HepG2 (cell line): ENCODE results near the gene MORF4L1. TPM values are rescaled to one million over a fixed set of nuclear protein-coding genes. Genes with fewer than 3 reads are reported as not detected.

Source experiments
- AKAP8 ChIP-seq: sonication (generic); formaldehyde crosslinking; IDR thresholded peaks from 2 replicates; pipeline ENCODE4 v1.5.1; 2020; ENCODE audit warnings: mild to moderate bottlenecking, missing genetic modification reagents
- ELF1 ChIP-seq: sonication (generic); formaldehyde crosslinking; IDR thresholded peaks from 2 replicates; pipeline ENCODE4 v1.4.0; 2020; ENCODE audit warnings: missing genetic modification reagents
- KLF9 ChIP-seq: IDR thresholded peaks from 2 replicates; pipeline ENCODE4 v1.6.1; 2016; ENCODE audit warnings: low read depth
- SETDB1 ChIP-seq: sonication (generic); formaldehyde crosslinking; IDR thresholded peaks from 2 replicates; pipeline ENCODE4 v1.5.1; 2020; ENCODE audit warnings: missing genetic modification reagents, mild to moderate bottlenecking, borderline replicate concordance
- ZNF451 ChIP-seq: sonication (generic); formaldehyde crosslinking; IDR thresholded peaks from 2 replicates; pipeline ENCODE4 v1.5.0; 2020; ENCODE audit warnings: mild to moderate bottlenecking, missing genetic modification reagents
- ZNF547 ChIP-seq: sonication (generic); formaldehyde crosslinking; IDR thresholded peaks from 2 replicates; pipeline ENCODE4 v1.5.1; 2020; ENCODE audit warnings: mild to moderate bottlenecking, missing genetic modification reagents
- ZNF672 ChIP-seq: sonication (generic); formaldehyde crosslinking; IDR thresholded peaks from 2 replicates; pipeline ENCODE4 v1.8.1; 2022; ENCODE audit warnings: missing genetic modification reagents
- ZNF747 ChIP-seq: sonication (generic); formaldehyde crosslinking; IDR thresholded peaks from 2 replicates; pipeline ENCODE4 v1.8.1; 2023; ENCODE audit warnings: missing genetic modification reagents, mild to moderate bottlenecking, borderline replicate concordance
- ZNF749 ChIP-seq: sonication (generic); formaldehyde crosslinking; IDR thresholded peaks from 2 replicates; pipeline ENCODE4 v1.8.0; 2022; ENCODE audit warnings: mild to moderate bottlenecking, missing genetic modification reagents, moderate library complexity, borderline replicate concordance
- polyA plus RNA-seq, 8 experiments: library from polyadenylated mRNA; depleted of rRNA in 3 of 8; stranded (reverse) in 7 of 8; unstranded in 1 of 8; fragments of >200 nt; fragmentation: Illumina TruSeq in 4 of 8; extraction: Trizol in 4 of 8; gene quantifications; 2 replicates each; pipeline versions ENCODE4 v1.2.1 to v1.2.3, GENCODE V29; 2011 to 2016; ENCODE audit warnings: low read depth in 4 of 8, missing spikeins in 1 of 8, mixed read lengths in 1 of 8; ENCODE audit not compliant: insufficient read depth in 1 of 8
- total RNA-seq, 5 experiments: library from RNA; depleted of rRNA; stranded (reverse); fragments of >200 nt; fragmentation: Illumina TruSeq; extraction: Trizol; gene quantifications; 2 replicates each; pipeline ENCODE4 v1.2.3, GENCODE V29; 2016; ENCODE audit warnings: low read depth in 1 of 5
- TF ChIP-seq, protein P1 (sequence below): sonication (generic); formaldehyde crosslinking; IDR thresholded peaks from 2 replicates; pipeline ENCODE4 v1.8.0; 2022; ENCODE audit warnings: low read depth, missing genetic modification reagents
- TF ChIP-seq, protein P2 (sequence below): sonication (generic); formaldehyde crosslinking; conservative IDR thresholded peaks from 2 replicates; pipeline ENCODE4 v1.4.0; 2020; ENCODE audit warnings: missing genetic modification reagents
- TF ChIP-seq, protein P3 (sequence below): sonication (generic); formaldehyde crosslinking; IDR thresholded peaks from 2 replicates; pipeline ENCODE4 v1.4.0; 2020; ENCODE audit warnings: missing genetic modification reagents
- TF ChIP-seq, protein P4 (sequence below): IDR thresholded peaks from 2 replicates; pipeline ENCODE4 v1.6.1; 2016; ENCODE audit warnings: low read depth, control low read depth
- TF ChIP-seq, protein P5 (sequence below): sonication (generic); formaldehyde crosslinking; IDR thresholded peaks from 2 replicates; pipeline ENCODE4 v1.5.0; 2020; ENCODE audit warnings: mild to moderate bottlenecking, missing genetic modification reagents
- TF ChIP-seq, protein P6 (sequence below): sonication (generic); formaldehyde crosslinking; conservative IDR thresholded peaks from 2 replicates; pipeline ENCODE4 v1.8.1; 2023; ENCODE audit warnings: missing genetic modification reagents
- TF ChIP-seq, protein P7 (sequence below): sonication (generic); formaldehyde crosslinking; IDR thresholded peaks from 2 replicates; pipeline ENCODE4 v1.5.0; 2020; ENCODE audit warnings: missing genetic modification reagents

Gene MORF4L1
- total and polyA plus RNA-seq, 2 of the 13 experiments (the other 11 are each of a cell fraction or from before 2014, with no cell fraction given) = 218 to 219 TPM

DNA sequence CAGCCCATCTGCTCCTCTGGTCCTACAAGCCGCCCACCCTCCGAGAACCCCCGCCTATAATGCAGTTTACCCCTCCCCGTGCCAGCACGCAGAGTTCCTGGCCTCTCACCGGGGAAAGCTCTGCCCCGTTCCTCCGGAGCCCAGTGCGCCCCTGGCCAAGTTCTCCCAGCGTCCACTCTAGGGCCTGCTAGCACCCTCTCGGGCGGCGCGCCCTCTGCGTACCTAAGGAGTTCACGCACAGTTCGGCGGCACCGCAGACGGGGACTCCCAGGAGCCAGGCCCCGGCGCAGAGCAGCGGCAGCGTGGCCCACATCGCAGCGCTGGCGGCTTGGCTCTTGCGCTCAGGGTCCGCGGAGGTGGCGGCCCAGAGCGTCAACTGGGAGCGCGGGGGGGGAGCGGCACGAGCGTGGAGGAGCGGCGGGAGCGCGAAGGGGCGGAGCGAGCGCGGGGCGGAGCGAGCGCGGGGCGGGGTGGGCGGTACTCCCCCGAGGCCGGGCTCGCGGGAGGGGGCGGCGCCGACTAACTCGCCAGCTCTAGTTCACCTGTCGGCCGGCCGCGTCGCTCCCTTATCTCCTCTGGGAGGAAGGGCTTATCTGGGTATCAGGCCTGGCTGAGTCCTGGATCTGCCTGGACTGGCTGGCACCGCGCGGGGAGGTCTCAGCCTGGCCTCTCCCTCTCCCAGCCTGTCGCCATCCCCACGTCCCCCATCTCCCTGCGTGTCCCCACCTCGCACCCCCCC is 72.1 kb downstream of the MORF4L1 start, which contains the start of gene CTSH (continued):
- TF ChIP-seq, protein P1, sequence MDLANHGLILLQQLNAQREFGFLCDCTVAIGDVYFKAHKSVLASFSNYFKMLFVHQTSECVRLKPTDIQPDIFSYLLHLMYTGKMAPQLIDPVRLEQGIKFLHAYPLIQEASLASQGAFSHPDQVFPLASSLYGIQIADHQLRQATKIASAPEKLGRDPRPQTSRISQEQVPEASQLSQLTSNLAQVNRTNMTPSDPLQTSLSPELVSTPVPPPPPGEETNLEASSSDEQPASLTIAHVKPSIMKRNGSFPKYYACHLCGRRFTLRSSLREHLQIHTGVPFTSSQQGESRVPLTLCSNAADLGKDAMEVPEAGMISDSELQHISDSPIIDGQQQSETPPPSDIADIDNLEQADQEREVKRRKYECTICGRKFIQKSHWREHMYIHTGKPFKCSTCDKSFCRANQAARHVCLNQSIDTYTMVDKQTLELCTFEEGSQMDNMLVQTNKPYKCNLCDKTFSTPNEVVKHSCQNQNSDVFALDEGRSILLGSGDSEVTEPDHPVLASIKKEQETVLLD (CRISPR knock-in tag) = no peak
- TF ChIP-seq, protein P2, sequence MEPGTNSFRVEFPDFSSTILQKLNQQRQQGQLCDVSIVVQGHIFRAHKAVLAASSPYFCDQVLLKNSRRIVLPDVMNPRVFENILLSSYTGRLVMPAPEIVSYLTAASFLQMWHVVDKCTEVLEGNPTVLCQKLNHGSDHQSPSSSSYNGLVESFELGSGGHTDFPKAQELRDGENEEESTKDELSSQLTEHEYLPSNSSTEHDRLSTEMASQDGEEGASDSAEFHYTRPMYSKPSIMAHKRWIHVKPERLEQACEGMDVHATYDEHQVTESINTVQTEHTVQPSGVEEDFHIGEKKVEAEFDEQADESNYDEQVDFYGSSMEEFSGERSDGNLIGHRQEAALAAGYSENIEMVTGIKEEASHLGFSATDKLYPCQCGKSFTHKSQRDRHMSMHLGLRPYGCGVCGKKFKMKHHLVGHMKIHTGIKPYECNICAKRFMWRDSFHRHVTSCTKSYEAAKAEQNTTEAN (CRISPR knock-in tag) = peak; percentile 56; the same call in 1 of the 2 replicates
- TF ChIP-seq, protein P3, sequence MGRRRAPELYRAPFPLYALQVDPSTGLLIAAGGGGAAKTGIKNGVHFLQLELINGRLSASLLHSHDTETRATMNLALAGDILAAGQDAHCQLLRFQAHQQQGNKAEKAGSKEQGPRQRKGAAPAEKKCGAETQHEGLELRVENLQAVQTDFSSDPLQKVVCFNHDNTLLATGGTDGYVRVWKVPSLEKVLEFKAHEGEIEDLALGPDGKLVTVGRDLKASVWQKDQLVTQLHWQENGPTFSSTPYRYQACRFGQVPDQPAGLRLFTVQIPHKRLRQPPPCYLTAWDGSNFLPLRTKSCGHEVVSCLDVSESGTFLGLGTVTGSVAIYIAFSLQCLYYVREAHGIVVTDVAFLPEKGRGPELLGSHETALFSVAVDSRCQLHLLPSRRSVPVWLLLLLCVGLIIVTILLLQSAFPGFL (CRISPR knock-in tag) = no peak
- peak; percentile 90 for TF ChIP-seq ZNF451 (CRISPR knock-in tag)
- TF ChIP-seq ZNF747 = peak; percentile 36; the same call in 1 of the 2 replicates
- peak; percentile 92 for TF ChIP-seq ZNF749 (CRISPR knock-in tag)
- TF ChIP-seq, protein P4, sequence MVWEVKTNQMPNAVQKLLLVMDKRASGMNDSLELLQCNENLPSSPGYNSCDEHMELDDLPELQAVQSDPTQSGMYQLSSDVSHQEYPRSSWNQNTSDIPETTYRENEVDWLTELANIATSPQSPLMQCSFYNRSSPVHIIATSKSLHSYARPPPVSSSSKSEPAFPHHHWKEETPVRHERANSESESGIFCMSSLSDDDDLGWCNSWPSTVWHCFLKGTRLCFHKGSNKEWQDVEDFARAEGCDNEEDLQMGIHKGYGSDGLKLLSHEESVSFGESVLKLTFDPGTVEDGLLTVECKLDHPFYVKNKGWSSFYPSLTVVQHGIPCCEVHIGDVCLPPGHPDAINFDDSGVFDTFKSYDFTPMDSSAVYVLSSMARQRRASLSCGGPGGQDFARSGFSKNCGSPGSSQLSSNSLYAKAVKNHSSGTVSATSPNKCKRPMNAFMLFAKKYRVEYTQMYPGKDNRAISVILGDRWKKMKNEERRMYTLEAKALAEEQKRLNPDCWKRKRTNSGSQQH = peak; percentile 58; the same call in 1 of the 2 replicates
- no peak for TF ChIP-seq ZNF672 (CRISPR knock-in tag)
- TF ChIP-seq, protein P5, sequence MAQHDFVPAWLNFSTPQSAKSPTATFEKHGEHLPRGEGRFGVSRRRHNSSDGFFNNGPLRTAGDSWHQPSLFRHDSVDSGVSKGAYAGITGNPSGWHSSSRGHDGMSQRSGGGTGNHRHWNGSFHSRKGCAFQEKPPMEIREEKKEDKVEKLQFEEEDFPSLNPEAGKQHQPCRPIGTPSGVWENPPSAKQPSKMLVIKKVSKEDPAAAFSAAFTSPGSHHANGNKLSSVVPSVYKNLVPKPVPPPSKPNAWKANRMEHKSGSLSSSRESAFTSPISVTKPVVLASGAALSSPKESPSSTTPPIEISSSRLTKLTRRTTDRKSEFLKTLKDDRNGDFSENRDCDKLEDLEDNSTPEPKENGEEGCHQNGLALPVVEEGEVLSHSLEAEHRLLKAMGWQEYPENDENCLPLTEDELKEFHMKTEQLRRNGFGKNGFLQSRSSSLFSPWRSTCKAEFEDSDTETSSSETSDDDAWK (CRISPR knock-in tag) = no peak
- 0 out of 2 replicates have a peak, but pooled peaks have one; percentile 45 for TF ChIP-seq AKAP8
- no peak for TF ChIP-seq SETDB1 (CRISPR knock-in tag)
- TF ChIP-seq, protein P6, sequence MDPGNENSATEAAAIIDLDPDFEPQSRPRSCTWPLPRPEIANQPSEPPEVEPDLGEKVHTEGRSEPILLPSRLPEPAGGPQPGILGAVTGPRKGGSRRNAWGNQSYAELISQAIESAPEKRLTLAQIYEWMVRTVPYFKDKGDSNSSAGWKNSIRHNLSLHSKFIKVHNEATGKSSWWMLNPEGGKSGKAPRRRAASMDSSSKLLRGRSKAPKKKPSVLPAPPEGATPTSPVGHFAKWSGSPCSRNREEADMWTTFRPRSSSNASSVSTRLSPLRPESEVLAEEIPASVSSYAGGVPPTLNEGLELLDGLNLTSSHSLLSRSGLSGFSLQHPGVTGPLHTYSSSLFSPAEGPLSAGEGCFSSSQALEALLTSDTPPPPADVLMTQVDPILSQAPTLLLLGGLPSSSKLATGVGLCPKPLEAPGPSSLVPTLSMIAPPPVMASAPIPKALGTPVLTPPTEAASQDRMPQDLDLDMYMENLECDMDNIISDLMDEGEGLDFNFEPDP = 0 out of 2 replicates have a peak, but pooled peaks have one; percentile 73
- TF ChIP-seq ZNF547 (CRISPR knock-in tag) = peak; percentile 67; the same call in 1 of the 2 replicates
- TF ChIP-seq, protein P7, sequence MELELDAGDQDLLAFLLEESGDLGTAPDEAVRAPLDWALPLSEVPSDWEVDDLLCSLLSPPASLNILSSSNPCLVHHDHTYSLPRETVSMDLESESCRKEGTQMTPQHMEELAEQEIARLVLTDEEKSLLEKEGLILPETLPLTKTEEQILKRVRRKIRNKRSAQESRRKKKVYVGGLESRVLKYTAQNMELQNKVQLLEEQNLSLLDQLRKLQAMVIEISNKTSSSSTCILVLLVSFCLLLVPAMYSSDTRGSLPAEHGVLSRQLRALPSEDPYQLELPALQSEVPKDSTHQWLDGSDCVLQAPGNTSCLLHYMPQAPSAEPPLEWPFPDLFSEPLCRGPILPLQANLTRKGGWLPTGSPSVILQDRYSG = no peak
- TF ChIP-seq ELF1 = no peak
- TF ChIP-seq KLF9 (CRISPR knock-in tag) = no peak
